ENCODE measurements around the gene EXOSC10. TPM values are rescaled to one million over a fixed set of nuclear protein-coding genes. Genes with fewer than 3 reads are reported as not detected.

The EXOSC10 gene
- total and polyA plus RNA-seq, 9 of the 15 experiments (the other 6 are each of a cell fraction or from before 2014, with no cell fraction given), result 23.4 to 150 (median 105) TPM

GRCh38 chr1:11145741-11146140 is 46.1 kb upstream of the EXOSC10 start (continued):
- TF ChIP-seq ZBTB2 (IDR thresholded peaks at IDR 0.05) (no peak), SNIP1 (IDR thresholded peaks at IDR 0.05; ENCODE audit: low read depth) (no peak), KDM4B (IDR thresholded peaks at IDR 0.05; ENCODE audit: borderline replicate concordance in 2 of 2, low read depth in 1 of 2) (no peak), ZC3H8 (IDR thresholded peaks at IDR 0.05) (no peak), HNRNPL (IDR thresholded peaks at IDR 0.05; ENCODE audit: low read depth, low read length) (no peak), GTF2E2 (tag; IDR thresholded peaks at IDR 0.05) (no peak), ZNF696 (CRISPR knock-in tag; conservative IDR thresholded peaks at IDR 0.05) (no peak), ZNF347 (CRISPR knock-in tag; IDR thresholded peaks at IDR 0.05; ENCODE audit: low read depth) (no peak), RBM22 (IDR thresholded peaks at IDR 0.05; ENCODE audit: low read depth, low read length, poor library complexity, severe bottlenecking) (no peak), ZNF239 (CRISPR knock-in tag; IDR thresholded peaks at IDR 0.05) (no peak)

- Histone ChIP-seq H3K4me1 (replicated peaks in 1 of 2; ENCODE audit: control insufficient read depth in 2 of 2, insufficient read depth in 2 of 2, low read length in 2 of 2) (no peaks in the 10 kb centered on the region), H3K27me3 (ENCODE audit: control insufficient read depth in 2 of 2, insufficient read depth in 2 of 2, low read length in 2 of 2) (no peaks in the 10 kb centered on the region), H2AFZ (ENCODE audit: low read depth, low read length) (no peak overlapping the region), H3K4me2 (ENCODE audit: insufficient read depth, low read length) (no peak overlapping the region), H3K79me2 (ENCODE audit: control insufficient read depth, insufficient read depth, low read length) (no peaks in the 10 kb centered on the region), H3K4me3 (no peak overlapping the region), H3K27ac (ENCODE audit: extremely low read depth, low read depth, low read length) (no peak overlapping the region), H3K9me1 (ENCODE audit: control insufficient read depth, insufficient read depth, low read length) (peaks cover 3% of the 10 kb centered on the region), H4K20me1 (replicated peaks; ENCODE audit: control insufficient read depth, insufficient read depth, low read length) (no peaks in the 10 kb centered on the region), H3K36me3 (ENCODE audit: control insufficient read depth, insufficient read depth, low read length) (peaks cover 81% of the 10 kb centered on the region), H3K9ac (ENCODE audit: insufficient read depth in 1 of 2, low read depth in 2 of 2, low read length in 2 of 2) (no peak overlapping the region), H3K9me3 (replicated peaks; ENCODE audit: control insufficient read depth, insufficient read depth, low read depth, low read length) (no peaks in the 10 kb centered on the region)
- intact Hi-C loops (cut with micrococcal nuclease), result no loop called here
- in situ Hi-C loops (cut with MboI), result no loop called here
- DNase-seq (ENCODE audit: extremely low read depth in 1 of 4, low spot score in 3 of 4) (no peak), ATAC-seq (no peak), FAIRE-seq (no peak)
- 79% methylated on average over 12 of the region's 12 CpGs for WGBS (ENCODE audit: insufficient coverage, low coverage, missing lambda C conversion rate)
- no TSS peak for BruUV-seq (replicated peaks)
- CTCF ChIA-PET (ENCODE audit: low intra/inter-chr PET ratio), result no interaction called here
- POLR2A ChIA-PET, result interaction anchor here (0.7 to 1.2 kb wide), 5 partner anchors 9 to 113 kb away, joined by 3 to 5 read pairs (median 4); partner anchors contain the start of gene EXOSC10
- TF ChIP-seq TAF7 (tag; IDR thresholded peaks at IDR 0.05) (no peak), KDM1A (IDR thresholded peaks at IDR 0.05) (no peak), ARID3B (CRISPR knock-in tag; IDR thresholded peaks at IDR 0.05; ENCODE audit: borderline replicate concordance) (no peak), BRF2 (IDR thresholded peaks at IDR 0.05; ENCODE audit: borderline replicate concordance, insufficient read depth, insufficient read length) (no peak)
Measured at GRCh38 chr1:11144570-11145256, 45.0 kb upstream of the EXOSC10 start.

Measured in K562 (cell line).